ENCODE results near the gene MKX. TPM values are rescaled to one million over a fixed set of nuclear protein-coding genes. Genes with fewer than 3 reads are reported as not detected.

The MKX gene
- total and polyA plus RNA-seq, 9 of the 15 experiments (the other 6 are each of a cell fraction or from before 2014, with no cell fraction given), result 0.07 TPM; not detected in 7

- no peak for FAIRE-seq
- intact Hi-C loops (cut with micrococcal nuclease), result no loop called here
- no peaks in the 10 kb centered on the region for H4K20me1 ChIP-seq (replicated peaks; ENCODE audit: control insufficient read depth, insufficient read depth, low read length)
Measured at GRCh38 chr10:27717224-27717623, 28.4 kb downstream of the MKX start.

More at GRCh38 chr10:27717224-27717623, 28.4 kb downstream of the MKX start:
- H3K36me3 ChIP-seq (ENCODE audit: control insufficient read depth, insufficient read depth, low read length), result no peaks in the 10 kb centered on the region
- ChIA-PET CTCF (ENCODE audit: low intra/inter-chr PET ratio) (no interaction called here), POLR2A (no interaction called here)
- no peaks in the 10 kb centered on the region for H3K4me1 ChIP-seq (replicated peaks in 1 of 2; ENCODE audit: control insufficient read depth in 2 of 2, insufficient read depth in 2 of 2, low read length in 2 of 2)
- no peak for ATAC-seq
- TF ChIP-seq ZNF512 (tag; IDR thresholded peaks at IDR 0.05) (no peak), PTRF (tag; IDR thresholded peaks at IDR 0.05) (no peak), TAL1 (IDR thresholded peaks at IDR 0.05) (no peak), MAX (CRISPR knock-in tag; IDR thresholded peaks at IDR 0.05) (no peak), KDM5B (IDR thresholded peaks at IDR 0.05; ENCODE audit: insufficient replicate concordance, low read depth, low read length) (no peak), MXI1 (IDR thresholded peaks at IDR 0.05; ENCODE audit: low read depth, low read length) (no peak), MAFG (tag; conservative IDR thresholded peaks at IDR 0.05) (no peak), SAFB (IDR thresholded peaks at IDR 0.05; ENCODE audit: borderline replicate concordance, low read depth, low read length) (no peak), ZNF551 (CRISPR knock-in tag; IDR thresholded peaks at IDR 0.05) (no peak), ARNT (IDR thresholded peaks at IDR 0.05) (no peak), MED1 (CRISPR knock-in tag; IDR thresholded peaks at IDR 0.05; ENCODE audit: borderline replicate concordance) (no peak), ZFP30 (CRISPR knock-in tag; IDR thresholded peaks at IDR 0.05; ENCODE audit: borderline replicate concordance) (no peak), ZNF780A (CRISPR knock-in tag; IDR thresholded peaks at IDR 0.05) (no peak), VEZF1 (CRISPR knock-in tag; IDR thresholded peaks at IDR 0.05) (no peak), NUFIP1 (IDR thresholded peaks at IDR 0.05; ENCODE audit: partially characterized antibody) (no peak), POU5F1 (IDR thresholded peaks at IDR 0.05; ENCODE audit: borderline replicate concordance, low read depth, low read length, partially characterized antibody) (no peak)
- H3K27me3 ChIP-seq (ENCODE audit: control insufficient read depth in 2 of 2, insufficient read depth in 2 of 2, low read length in 2 of 2), result peaks cover 0 to 4% of the 10 kb centered on the region in 2 experiments; a peak in 1 of 5 replicates
- 0% methylated on average over 3 of the region's 3 CpGs for WGBS (ENCODE audit: insufficient coverage, low coverage, missing lambda C conversion rate)
- no peak overlapping the region for H3K4me2 ChIP-seq (ENCODE audit: insufficient read depth, low read length)
- H3K9me1 ChIP-seq (ENCODE audit: control insufficient read depth, insufficient read depth, low read length), result no peaks in the 10 kb centered on the region
- no peak overlapping the region for H3K9ac ChIP-seq (ENCODE audit: insufficient read depth in 1 of 2, low read depth in 2 of 2, low read length in 2 of 2)
- H3K27ac ChIP-seq (ENCODE audit: extremely low read depth, low read depth, low read length), result no peak overlapping the region; the same call in 2 of the 3 replicates
- no peaks in the 10 kb centered on the region for H3K79me2 ChIP-seq (ENCODE audit: control insufficient read depth, insufficient read depth, low read length)
- DNase-seq (ENCODE audit: extremely low read depth in 1 of 4, low spot score in 3 of 4), result no peak
- no peak overlapping the region for H3K4me3 ChIP-seq
- no TSS peak for BruUV-seq (replicated peaks)
- no peaks in the 10 kb centered on the region for H3K9me3 ChIP-seq (replicated peaks; ENCODE audit: control insufficient read depth, insufficient read depth, low read depth, low read length)
- in situ Hi-C loops (cut with MboI), result no loop called here
- H2AFZ ChIP-seq (ENCODE audit: low read depth, low read length), result no peak overlapping the region
